Immature natural killer cell (primary cell): Measurements from ENCODE around the gene RUSF1. TPM values are rescaled to one million over a fixed set of nuclear protein-coding genes. Genes with fewer than 3 reads are reported as not detected.
"Not testable (repeated sequence)": the region's sequence is repeated elsewhere in the genome, so short reads cannot be mapped to it uniquely, and the experiment has no call there.

ENCODE experiments used
- DNase-seq, 3 donors: peaks; one replicate each; pipeline ENCODE4 v3.0.0; 2022; ENCODE audit warnings: mixed read lengths in 1 of 3
- H3K27ac Mint-ChIP-seq, 6 donors: one replicate each; pipeline ENCODE4 v1.8.0; 2020; ENCODE audit warnings: mixed read lengths in 6 of 6, mild to moderate bottlenecking in 5 of 6, inconsistent platforms in 4 of 6, moderate library complexity in 3 of 6
- H3K27me3 Mint-ChIP-seq, 3 donors: one replicate each; pipeline ENCODE4 v1.8.0; 2020 to 2021; ENCODE audit warnings: low read depth in 3 of 3, mild to moderate bottlenecking in 3 of 3, mixed read lengths in 3 of 3, moderate library complexity in 3 of 3, inconsistent platforms in 1 of 3
- H3K36me3 Mint-ChIP-seq, 3 donors: one replicate each; pipeline ENCODE4 v1.8.0; 2020; ENCODE audit warnings: mixed read lengths in 3 of 3, inconsistent platforms in 2 of 3, mild to moderate bottlenecking in 2 of 3
- H3K4me1 Mint-ChIP-seq, 2 donors: one replicate each; pipeline ENCODE4 v1.8.0; 2020; ENCODE audit warnings: inconsistent platforms in 2 of 2, mild to moderate bottlenecking in 2 of 2, mixed read lengths in 2 of 2, moderate library complexity in 1 of 2
- H3K4me3 Mint-ChIP-seq, 5 donors: one replicate each; pipeline ENCODE4 v1.8.0; 2020; ENCODE audit warnings: mild to moderate bottlenecking in 5 of 5, mixed read lengths in 5 of 5, inconsistent platforms in 3 of 5, moderate library complexity in 3 of 5
- H3K9me3 Mint-ChIP-seq, 6 donors: one replicate each; pipeline ENCODE4 v1.8.0; 2020; ENCODE audit warnings: mild to moderate bottlenecking in 6 of 6, mixed read lengths in 6 of 6, inconsistent platforms in 4 of 6, moderate library complexity in 3 of 6
- polyA plus RNA-seq, 3 donors: library from polyadenylated mRNA; unstranded; fragments of 300-500 nt; fragmentation: Illumina TruSeq; gene quantifications; one replicate each; pipeline ENCODE4 v1.2.3, GENCODE V29; 2021

RUSF1 gene
- polyA plus RNA-seq, 3 donors from 2014 or later: 18.5 to 24.3 (median 19.6) TPM

GRCh38 chr16:31458073-31458843, 49.9 kb downstream of the RUSF1 start:
- peaks cover 0 to 5% (median 4%) of the 10 kb centered on the region in 3 donors for H3K36me3 Mint-ChIP-seq
- peak overlapping the region; percentile 93 to 98 (median 96) for H3K27ac Mint-ChIP-seq
- H3K9me3 Mint-ChIP-seq: no peaks in the 10 kb centered on the region
- peaks cover 2 to 15% (median 3%) of the 10 kb centered on the region in 3 donors for H3K27me3 Mint-ChIP-seq
- H3K4me3 Mint-ChIP-seq: peak overlapping the region; percentile 90 to 96 (median 94)
- DNase-seq: peak; percentile 82 to 86 (median 85)
- peaks cover 55 to 63% of the 10 kb centered on the region in 2 donors for H3K4me1 Mint-ChIP-seq

DNA sequence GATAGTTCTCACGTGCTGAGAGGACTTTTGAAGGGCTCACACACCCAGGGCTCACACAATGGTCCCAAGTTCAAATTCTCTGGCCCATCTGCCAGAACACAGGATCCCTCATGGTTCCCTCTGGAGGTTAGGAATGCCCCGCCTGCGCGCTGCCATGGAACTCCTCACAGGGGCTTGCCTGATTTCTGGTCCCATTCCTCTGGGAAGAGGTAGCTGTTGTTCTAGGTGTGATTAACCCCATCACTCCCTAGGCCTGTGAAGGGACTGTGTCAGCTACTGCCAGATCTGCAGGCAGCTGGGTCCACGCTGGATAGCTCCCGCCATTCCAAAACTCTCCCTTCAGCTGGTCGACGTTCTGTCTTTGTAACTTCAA, 51.2 kb downstream of the RUSF1 start:
- H3K27ac Mint-ChIP-seq: peak overlapping the region in 3 of 6 donors; percentile 32 to 95 (median 34)
- H3K27me3 Mint-ChIP-seq: peaks cover 0 to 15% (median 3%) of the 10 kb centered on the region in 3 donors
- DNase-seq: no peak
- peak overlapping the region in 4 of 5 donors; percentile 17 to 96 (median 32) for H3K4me3 Mint-ChIP-seq
- H3K9me3 Mint-ChIP-seq: no peaks in the 10 kb centered on the region
- peaks cover 59 to 65% of the 10 kb centered on the region in 2 donors for H3K4me1 Mint-ChIP-seq
- H3K36me3 Mint-ChIP-seq: no peaks in the 10 kb centered on the region

DNA sequence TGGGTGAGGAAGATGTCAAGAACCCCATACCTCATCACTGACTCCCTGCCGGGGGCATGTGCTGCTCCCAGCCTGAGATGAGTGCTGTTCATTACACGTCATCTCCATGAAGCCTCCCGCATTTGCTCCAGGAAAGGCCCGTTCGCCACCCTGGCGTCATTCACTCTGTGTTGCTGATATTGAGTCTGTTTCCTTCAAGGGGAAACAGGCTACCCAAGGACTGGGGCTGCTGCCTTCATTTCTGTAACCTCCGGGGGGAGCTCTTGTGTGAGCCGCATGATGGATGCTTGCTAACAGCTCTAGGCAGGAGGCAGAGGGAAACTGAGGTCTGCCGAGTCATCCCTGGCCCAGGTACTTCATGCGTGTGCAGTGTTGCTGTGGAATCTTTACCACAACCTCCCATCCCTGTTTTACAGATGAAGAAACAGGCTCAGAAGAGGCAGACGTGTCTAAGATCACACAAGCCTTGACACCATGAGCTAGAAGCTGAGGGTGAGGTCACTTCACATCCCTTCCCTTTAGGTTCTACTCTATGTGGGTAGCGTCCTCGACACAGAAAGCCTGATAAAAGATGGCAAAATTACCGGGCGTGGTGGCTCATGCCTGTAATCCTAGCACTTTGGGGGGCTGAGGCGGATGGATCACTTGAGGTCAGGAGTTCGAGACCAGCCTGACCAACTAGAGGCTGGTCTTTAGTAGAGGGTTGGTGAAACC, 52.4 kb downstream of the RUSF1 start:
- peak overlapping the region; percentile 20 to 83 (median 49) for H3K27ac Mint-ChIP-seq
- DNase-seq: no peak
- H3K36me3 Mint-ChIP-seq: peaks cover 0 to 3% (median 0%) of the 10 kb centered on the region in 3 donors
- peak overlapping the region in 4 of 5 donors; percentile 38 to 53 (median 42) for H3K4me3 Mint-ChIP-seq
- no peaks in the 10 kb centered on the region for H3K9me3 Mint-ChIP-seq
- H3K27me3 Mint-ChIP-seq: peaks cover 0 to 15% (median 3%) of the 10 kb centered on the region in 3 donors
- H3K4me1 Mint-ChIP-seq: peaks cover 61 to 69% of the 10 kb centered on the region in 2 donors

DNA sequence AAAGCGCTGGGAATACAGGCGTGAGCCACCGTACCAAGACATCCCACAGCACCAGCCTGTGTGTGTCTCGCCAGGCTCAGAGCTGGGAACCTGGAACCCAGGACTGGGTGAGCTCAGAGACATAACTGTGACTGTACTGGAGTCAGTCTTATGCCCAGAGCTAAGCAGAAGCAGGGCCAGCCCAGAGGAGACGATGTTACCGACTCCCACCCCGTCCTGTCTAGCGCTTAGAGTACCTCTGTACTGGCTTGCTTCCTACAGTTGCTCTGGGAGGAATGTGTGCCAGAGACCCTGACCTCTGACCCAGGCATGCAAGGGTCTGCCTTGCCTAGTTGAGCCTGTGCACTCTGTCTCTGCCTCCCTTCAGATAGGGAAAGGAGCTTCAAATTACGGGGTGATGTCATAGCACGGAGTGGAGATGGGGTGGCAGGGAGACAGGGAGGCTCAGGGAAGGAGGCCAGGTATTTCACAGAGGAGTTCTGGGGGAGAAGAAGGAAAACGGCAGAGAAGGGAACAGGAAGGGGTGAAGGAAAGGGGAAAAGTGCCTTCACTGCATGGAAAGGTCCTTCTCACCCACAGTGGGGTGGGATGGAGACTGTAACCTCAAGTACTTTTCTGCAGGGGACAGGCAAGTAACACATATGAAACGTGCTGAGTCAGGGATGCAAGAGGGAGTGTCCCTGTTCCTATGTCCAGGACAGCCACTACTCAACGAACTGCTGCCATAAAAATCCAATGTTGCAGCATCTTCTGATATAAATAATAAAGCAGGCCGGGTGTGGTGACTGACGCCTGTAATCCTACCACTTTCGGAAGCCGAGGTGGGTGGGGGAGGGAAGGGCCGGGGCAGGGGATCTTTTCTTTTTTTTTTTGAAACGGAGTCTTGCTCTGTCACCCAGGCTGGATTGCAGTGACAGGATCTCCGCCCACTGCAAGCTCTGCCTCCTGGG, 54.7 kb downstream of the RUSF1 start:
- no peak for DNase-seq
- H3K4me3 Mint-ChIP-seq: peak overlapping the region in 1 of 5 donors; percentile 24
- peaks cover 51 to 60% of the 10 kb centered on the region in 2 donors for H3K4me1 Mint-ChIP-seq

DNA sequence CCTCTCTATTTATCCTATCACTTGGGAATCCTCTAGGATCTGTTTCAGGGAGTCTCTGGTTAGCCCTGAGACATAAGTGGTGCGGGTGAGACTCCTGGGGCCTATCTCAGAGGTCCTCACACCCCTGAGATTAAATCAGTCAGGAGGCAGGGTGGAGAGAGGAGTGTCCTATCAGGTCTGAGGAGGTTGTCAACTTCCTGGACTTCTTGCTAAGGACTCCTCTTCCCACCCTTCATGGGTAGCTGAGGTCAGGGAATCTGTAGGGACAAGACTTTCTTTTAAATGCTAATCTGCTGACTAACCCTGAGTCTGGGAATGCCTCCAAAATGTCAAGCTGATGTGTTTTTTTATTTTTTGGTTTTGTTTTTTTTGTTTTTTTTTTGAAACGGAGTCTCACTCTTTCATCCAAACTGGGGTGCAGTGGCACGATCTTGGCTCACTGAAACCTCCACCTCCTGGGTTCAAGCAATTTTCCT, 55.5 kb downstream of the RUSF1 start:
- H3K4me3 Mint-ChIP-seq: no peak overlapping the region
- peaks cover 0 to 1% (median 0%) of the 10 kb centered on the region in 3 donors for H3K27me3 Mint-ChIP-seq
- no peak for DNase-seq
- H3K36me3 Mint-ChIP-seq: peaks cover 0 to 3% (median 0%) of the 10 kb centered on the region in 3 donors
- peaks cover 43 to 52% of the 10 kb centered on the region in 2 donors for H3K4me1 Mint-ChIP-seq
- H3K27ac Mint-ChIP-seq: peak overlapping the region in 2 of 6 donors; percentile 15 to 46
- H3K9me3 Mint-ChIP-seq: no peaks in the 10 kb centered on the region

More for the DNA sequence above, 54.7 kb downstream of the RUSF1 start:
- Mint-ChIP-seq H3K36me3 (peaks cover 0 to 3% (median 0%) of the 10 kb centered on the region in 3 donors), H3K27me3 (peaks cover 0 to 6% (median 1%) of the 10 kb centered on the region in 3 donors), H3K9me3 (no peaks in the 10 kb centered on the region), H3K27ac (peak overlapping the region in 4 of 6 donors; percentile 37 to 53 (median 42))

GRCh38 chr16:31451681-31452351, 56.4 kb downstream of the RUSF1 start:
- DNase-seq: no peak
- H3K9me3 Mint-ChIP-seq: no peaks in the 10 kb centered on the region
- peak overlapping the region in 1 of 6 donors; percentile 78 for H3K27ac Mint-ChIP-seq
- peaks cover 0 to 3% (median 0%) of the 10 kb centered on the region in 3 donors for H3K36me3 Mint-ChIP-seq
- H3K4me3 Mint-ChIP-seq: no peak overlapping the region
- peaks cover 35 to 43% of the 10 kb centered on the region in 2 donors for H3K4me1 Mint-ChIP-seq
- no peaks in the 10 kb centered on the region for H3K27me3 Mint-ChIP-seq

GRCh38 chr16:31451201-31451600, 57.0 kb downstream of the RUSF1 start:
- Mint-ChIP-seq H3K27ac (peak overlapping the region in 2 of 6 donors; percentile 30 to 62), H3K4me3 (no peak overlapping the region), H3K4me1 (peaks cover 30 to 40% of the 10 kb centered on the region in 2 donors), H3K27me3 (no peaks in the 10 kb centered on the region), H3K9me3 (no peaks in the 10 kb centered on the region), H3K36me3 (peaks cover 0 to 3% (median 0%) of the 10 kb centered on the region in 3 donors)
- DNase-seq: no peak

DNA sequence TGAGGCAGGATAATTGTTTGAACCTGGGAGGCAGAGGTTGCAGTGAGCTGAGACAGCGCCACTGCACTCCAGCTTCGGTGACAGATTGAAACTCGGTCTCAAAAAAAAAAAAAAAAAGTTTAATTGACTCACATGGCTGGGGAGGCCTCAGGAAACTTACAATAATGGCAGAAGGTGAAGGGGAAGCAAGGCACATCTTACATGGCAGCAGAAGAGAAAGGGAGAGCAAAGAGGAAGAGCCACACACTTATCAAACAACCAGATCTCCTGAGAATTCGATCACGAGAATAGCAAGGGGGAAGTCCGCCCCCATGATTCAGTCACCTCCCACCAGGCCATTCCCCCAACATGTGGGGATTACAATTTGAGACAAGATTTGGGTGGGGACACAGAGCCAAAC, 62.3 kb downstream of the RUSF1 start:
- H3K9me3 Mint-ChIP-seq, H3K4me3 Mint-ChIP-seq, H3K27me3 Mint-ChIP-seq, DNase-seq, H3K36me3 Mint-ChIP-seq: not testable (repeated sequence)
- H3K27ac Mint-ChIP-seq: peak overlapping the region in 1 of 6 donors; percentile 5
- H3K4me1 Mint-ChIP-seq: peaks cover 9 to 19% of the 10 kb centered on the region in 2 donors

- Mint-ChIP-seq H3K27me3 (peaks cover 0 to 4% (median 1%) of the 10 kb centered on the region in 3 donors), H3K9me3 (no peaks in the 10 kb centered on the region), H3K4me3 (peak overlapping the region; percentile 79 to 89 (median 83)), H3K27ac (peak overlapping the region in 4 of 6 donors; percentile 6 to 76 (median 63)), H3K4me1 (peaks cover 27 to 41% of the 10 kb centered on the region in 2 donors), H3K36me3 (no peaks in the 10 kb centered on the region)
- DNase-seq: no peak
Measured at GRCh38 chr16:31441956-31442355, 66.2 kb downstream of the RUSF1 start.

DNA sequence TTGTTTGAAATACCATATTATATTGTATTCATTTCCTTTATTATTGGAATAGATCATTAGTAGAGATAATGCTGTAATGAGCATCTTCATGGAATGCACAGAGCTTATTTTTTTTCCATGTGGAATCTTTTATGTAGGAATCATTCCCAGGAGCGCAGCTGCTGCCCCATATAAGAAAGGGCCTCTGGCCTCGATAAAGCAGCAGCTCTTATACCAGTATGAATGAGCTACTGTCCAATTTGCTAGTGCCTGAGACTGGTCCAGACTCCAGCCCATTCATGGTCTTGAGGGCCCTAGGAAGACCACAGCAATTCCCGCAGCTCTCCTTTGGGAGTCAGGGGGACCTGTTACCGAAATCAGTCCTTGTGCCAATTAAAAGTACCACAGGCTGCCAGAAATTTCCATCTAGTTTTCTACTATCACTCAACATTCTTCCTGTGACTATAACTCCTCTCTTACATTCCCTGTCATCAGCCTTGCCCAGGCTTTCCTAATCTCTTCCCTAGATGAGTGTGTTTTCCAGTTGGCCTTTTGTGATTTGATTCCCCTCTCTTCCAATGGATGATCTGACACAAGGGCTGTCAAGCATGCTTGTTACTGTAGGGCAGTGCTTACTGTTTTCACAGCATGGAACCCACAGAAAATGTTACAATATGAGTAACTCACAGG, 67.5 kb downstream of the RUSF1 start:
- no peaks in the 10 kb centered on the region for H3K9me3 Mint-ChIP-seq
- no peak overlapping the region for H3K27ac Mint-ChIP-seq
- peaks cover 27 to 41% of the 10 kb centered on the region in 2 donors for H3K4me1 Mint-ChIP-seq
- peak overlapping the region in 3 of 5 donors; percentile 8 to 35 (median 34) for H3K4me3 Mint-ChIP-seq
- DNase-seq: no peak
- peaks cover 0 to 4% (median 1%) of the 10 kb centered on the region in 3 donors for H3K27me3 Mint-ChIP-seq
- H3K36me3 Mint-ChIP-seq: no peaks in the 10 kb centered on the region

GRCh38 chr16:31439519-31439918, 68.7 kb downstream of the RUSF1 start:
- no peaks in the 10 kb centered on the region for H3K36me3 Mint-ChIP-seq
- H3K9me3 Mint-ChIP-seq: no peaks in the 10 kb centered on the region
- peak overlapping the region in 2 of 6 donors; percentile 17 to 36 for H3K27ac Mint-ChIP-seq
- H3K27me3 Mint-ChIP-seq: peaks cover 0 to 4% (median 1%) of the 10 kb centered on the region in 3 donors
- peaks cover 27 to 41% of the 10 kb centered on the region in 2 donors for H3K4me1 Mint-ChIP-seq
- DNase-seq: no peak
- H3K4me3 Mint-ChIP-seq: no peak overlapping the region
